ENCODE results near the gene CLEC4A.
"Not testable (repeated sequence)": the region's sequence is repeated elsewhere in the genome, so short reads cannot be mapped to it uniquely, and the experiment has no call there.

Gene CLEC4A

DNA sequence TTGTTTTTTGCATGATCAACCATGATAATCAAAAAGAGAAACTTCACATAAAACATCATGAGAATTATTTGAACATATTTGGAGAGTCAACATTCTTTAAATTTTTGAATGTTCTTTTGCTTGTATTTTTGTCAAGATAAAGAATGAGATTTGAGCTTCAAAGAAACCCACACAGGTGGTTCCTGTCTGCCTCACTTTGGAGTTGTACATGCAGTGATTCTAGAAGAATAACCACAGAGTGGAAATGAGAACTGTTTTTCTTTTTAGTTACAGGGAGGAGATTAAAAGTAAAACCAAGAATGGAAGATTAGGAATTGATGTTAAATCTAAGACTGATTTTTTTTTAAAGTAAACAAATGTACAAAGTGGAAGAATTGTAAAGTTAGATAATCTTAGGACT, 31.1 kb downstream of the CLEC4A start:
- intact Hi-C loops (cut with micrococcal nuclease): loop anchor here (2.0 kb wide), 1 partner anchor 26 kb away; no protein-coding TSS in a partner anchor
- H3K27me3 Mint-ChIP-seq: no peaks in the 10 kb centered on the region
- peak overlapping the region; percentile 98 for H3K27ac Mint-ChIP-seq
- peaks cover 4% of the 10 kb centered on the region for H3K9me3 Mint-ChIP-seq
- H3K36me3 Mint-ChIP-seq (ENCODE audit: low read depth): peaks cover 8% of the 10 kb centered on the region
- H3K4me3 Mint-ChIP-seq: no peak overlapping the region
- peaks cover 90% of the 10 kb centered on the region for H3K4me1 Mint-ChIP-seq (ENCODE audit: low read depth)

DNA sequence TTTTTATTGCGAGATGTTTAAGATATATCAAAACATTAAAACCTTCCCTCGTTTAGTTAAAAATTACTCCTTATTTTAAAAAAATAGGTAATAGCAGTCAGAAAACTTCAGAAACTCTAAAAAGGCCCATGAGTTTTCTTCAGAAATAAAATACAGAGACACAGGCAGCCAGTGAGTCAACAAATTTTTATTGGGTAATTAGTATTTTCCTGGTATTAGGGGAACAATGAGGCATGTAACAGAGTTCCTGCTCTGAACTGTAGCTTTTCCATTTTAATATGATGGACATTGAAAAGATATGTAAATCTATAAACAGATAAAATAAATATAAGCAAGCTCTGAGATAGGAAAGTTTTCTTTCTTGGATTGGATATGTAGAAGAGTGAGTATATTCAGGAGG, 33.0 kb downstream of the CLEC4A start:
- peak overlapping the region; percentile 98 for H3K27ac Mint-ChIP-seq
- H3K4me3 Mint-ChIP-seq: peak overlapping the region; percentile 55
- peaks cover 23% of the 10 kb centered on the region for H3K36me3 Mint-ChIP-seq (ENCODE audit: low read depth)
- peaks cover 94% of the 10 kb centered on the region for H3K4me1 Mint-ChIP-seq (ENCODE audit: low read depth)
- intact Hi-C loops (cut with micrococcal nuclease): loop anchor here (5.0 kb wide), 1 partner anchor 34 kb away; the partner anchor contains the start of gene CLEC4A
- H3K9me3 Mint-ChIP-seq: peaks cover 17% of the 10 kb centered on the region
- no peaks in the 10 kb centered on the region for H3K27me3 Mint-ChIP-seq

GRCh38 chr12:8156845-8157244, 33.4 kb downstream of the CLEC4A start, which contains the start of gene ZNF705A:
ZNF705A (plus strand) TSS chr12:8157015; CDS start chr12:8172626, 15,611 bp downstream.
- peaks cover 24% of the 10 kb centered on the region for H3K36me3 Mint-ChIP-seq (ENCODE audit: low read depth)
- intact Hi-C loops (cut with micrococcal nuclease): loop anchor here (5.0 kb wide), 1 partner anchor 35 kb away; the partner anchor contains the start of gene CLEC4A
- peaks cover 94% of the 10 kb centered on the region for H3K4me1 Mint-ChIP-seq (ENCODE audit: low read depth)
- peaks cover 17% of the 10 kb centered on the region for H3K9me3 Mint-ChIP-seq
- peak within 1 kb of the TSS; percentile 55 for H3K4me3 Mint-ChIP-seq
- peak within 1 kb of the TSS; percentile 98 for H3K27ac Mint-ChIP-seq
- no peaks in the 10 kb centered on the region for H3K27me3 Mint-ChIP-seq

DNA sequence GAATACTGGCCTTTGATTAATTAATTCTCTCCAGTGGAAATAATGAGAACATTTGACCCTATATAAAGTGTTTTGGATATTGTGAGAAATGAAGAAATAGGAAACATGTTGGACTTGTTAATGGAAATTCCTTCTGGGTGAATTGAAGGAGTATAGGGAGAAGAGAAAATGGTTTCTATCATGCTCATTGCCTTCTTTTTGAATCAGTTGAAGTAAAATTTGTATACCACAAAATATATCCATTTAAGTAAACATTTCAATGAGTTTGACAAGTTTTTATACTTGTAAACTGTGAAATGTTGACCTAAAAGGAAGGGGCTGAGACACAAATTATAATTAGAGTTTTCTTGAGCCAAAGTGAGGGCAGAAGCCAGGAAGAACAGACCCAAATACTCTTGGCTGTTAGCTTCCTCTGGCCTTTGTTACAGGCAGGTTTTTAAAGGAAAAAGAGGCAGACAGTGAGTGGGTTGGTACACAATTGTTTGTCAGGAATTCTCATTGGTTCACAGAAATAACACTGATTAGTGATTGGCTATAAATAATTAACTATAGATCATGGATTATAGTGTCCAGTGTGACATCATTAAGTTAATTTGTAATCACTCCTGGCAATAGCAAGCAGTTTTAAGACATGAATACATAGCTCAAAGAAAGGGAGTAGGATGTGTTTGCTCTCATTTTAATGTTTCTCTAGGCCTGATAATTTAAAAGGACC, 34.2 kb downstream of the CLEC4A start:
- intact Hi-C loops (cut with micrococcal nuclease): loop anchor here (5.0 kb wide), 1 partner anchor 35 kb away; the partner anchor contains the start of gene CLEC4A
- no peaks in the 10 kb centered on the region for H3K27me3 Mint-ChIP-seq

DNA sequence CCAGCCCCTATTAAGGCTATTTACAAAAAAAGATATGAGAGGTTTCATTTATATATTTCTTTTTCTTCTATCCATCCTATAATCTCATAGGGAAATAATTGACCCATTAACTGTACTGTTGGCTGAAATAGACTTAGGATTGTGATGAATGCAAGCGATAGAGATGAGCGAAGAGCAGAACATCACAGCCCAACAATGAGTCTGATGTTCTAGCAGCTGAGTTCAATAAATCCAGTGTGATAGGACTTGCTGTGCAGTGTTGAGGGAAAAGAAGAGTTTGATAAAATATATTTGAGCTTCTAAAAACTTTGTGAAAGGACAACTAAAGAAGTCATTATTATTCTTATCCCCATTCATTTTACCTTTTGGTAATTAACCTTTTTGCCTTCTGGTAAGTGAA, 49.5 kb downstream of the CLEC4A start:
- intact Hi-C loops (cut with micrococcal nuclease): not testable (repeated sequence)

More for the DNA sequence above, 34.2 kb downstream of the CLEC4A start:
- H3K27ac Mint-ChIP-seq: peak overlapping the region; percentile 98
- H3K36me3 Mint-ChIP-seq (ENCODE audit: low read depth): peaks cover 24% of the 10 kb centered on the region
- no peak overlapping the region for H3K4me3 Mint-ChIP-seq
- peaks cover 17% of the 10 kb centered on the region for H3K9me3 Mint-ChIP-seq
- H3K4me1 Mint-ChIP-seq (ENCODE audit: low read depth): peaks cover 93% of the 10 kb centered on the region

DNA sequence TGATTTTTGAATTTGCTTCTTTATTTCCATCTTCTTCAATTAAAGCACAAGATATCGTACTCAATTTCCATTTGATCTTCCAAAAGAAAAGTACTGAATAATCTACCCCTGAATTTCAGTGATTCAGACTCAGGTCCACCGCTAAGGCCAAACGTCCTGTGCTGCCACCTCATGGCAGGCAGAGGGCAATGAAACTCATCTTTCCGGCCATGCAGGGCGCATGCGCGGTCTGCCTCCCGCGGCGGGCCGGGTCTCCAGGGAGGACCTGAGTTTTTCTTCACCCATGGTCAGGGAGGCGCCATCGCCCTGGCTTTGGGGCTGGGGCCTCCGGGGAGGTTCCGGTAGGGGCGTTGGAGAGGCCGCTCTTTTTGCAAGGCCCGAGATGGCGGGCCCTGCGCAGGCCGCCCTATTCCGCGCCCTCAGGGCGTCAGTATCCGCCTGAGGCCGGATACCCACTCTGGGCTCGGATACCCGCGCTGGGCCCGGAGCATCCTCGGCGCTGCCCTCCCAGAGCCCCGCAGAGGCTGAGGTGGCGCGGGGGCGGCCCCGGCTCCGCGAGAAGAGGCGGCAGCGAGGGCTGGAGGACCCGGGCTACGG, 56.7 kb downstream of the CLEC4A start:
- Mint-ChIP-seq H3K27ac (peak overlapping the region; percentile 86), H3K4me3 (peak overlapping the region; percentile 82), H3K4me1 (ENCODE audit: low read depth) (peaks cover 12% of the 10 kb centered on the region)
- not testable (repeated sequence) for H3K36me3 Mint-ChIP-seq (ENCODE audit: low read depth); H3K9me3 Mint-ChIP-seq; H3K27me3 Mint-ChIP-seq
- intact Hi-C loops (cut with micrococcal nuclease): loop anchor here (2.0 kb wide), 1 partner anchor 25 kb away; no protein-coding TSS in a partner anchor

More for the DNA sequence above, 49.5 kb downstream of the CLEC4A start:
- not testable (repeated sequence) for H3K4me1 Mint-ChIP-seq (ENCODE audit: low read depth); H3K9me3 Mint-ChIP-seq; H3K36me3 Mint-ChIP-seq (ENCODE audit: low read depth); H3K27me3 Mint-ChIP-seq; H3K4me3 Mint-ChIP-seq; H3K27ac Mint-ChIP-seq

DNA sequence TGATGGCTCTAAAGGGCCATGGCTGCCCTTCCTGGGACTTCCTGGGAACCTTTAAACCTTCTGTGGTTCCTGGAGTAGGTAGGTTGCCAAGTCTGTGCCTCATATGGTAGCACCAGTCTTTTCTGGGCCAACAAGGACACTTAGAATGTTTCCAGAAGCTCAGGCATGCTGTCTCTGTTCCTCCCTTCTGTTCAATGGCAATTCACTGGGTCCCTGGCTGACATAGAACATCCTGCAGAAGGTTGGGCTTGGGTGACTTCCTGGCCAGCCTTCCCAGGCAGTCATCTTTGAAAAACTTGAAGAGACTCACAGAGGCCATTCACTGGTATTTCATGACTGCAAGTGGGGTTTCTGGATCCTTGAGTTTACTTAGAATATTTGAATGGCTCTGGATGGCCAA, 57.9 kb downstream of the CLEC4A start:
- not testable (repeated sequence) for H3K27ac Mint-ChIP-seq; H3K36me3 Mint-ChIP-seq (ENCODE audit: low read depth); H3K4me3 Mint-ChIP-seq; H3K27me3 Mint-ChIP-seq; H3K9me3 Mint-ChIP-seq
- H3K4me1 Mint-ChIP-seq (ENCODE audit: low read depth): peaks cover 12% of the 10 kb centered on the region
- intact Hi-C loops (cut with micrococcal nuclease): loop anchor here (2.0 kb wide), 1 partner anchor 26 kb away; no protein-coding TSS in a partner anchor

GRCh38 chr12:8182923-8183322, 59.5 kb downstream of the CLEC4A start:
- H3K4me3 Mint-ChIP-seq; H3K36me3 Mint-ChIP-seq (ENCODE audit: low read depth); intact Hi-C loops (cut with micrococcal nuclease); H3K9me3 Mint-ChIP-seq; H3K27ac Mint-ChIP-seq; H3K27me3 Mint-ChIP-seq: not testable (repeated sequence)
- H3K4me1 Mint-ChIP-seq (ENCODE audit: low read depth): peaks cover 12% of the 10 kb centered on the region

- H3K9me3 Mint-ChIP-seq; H3K36me3 Mint-ChIP-seq (ENCODE audit: low read depth); intact Hi-C loops (cut with micrococcal nuclease); H3K27me3 Mint-ChIP-seq; H3K4me3 Mint-ChIP-seq; H3K27ac Mint-ChIP-seq: not testable (repeated sequence)
- H3K4me1 Mint-ChIP-seq (ENCODE audit: low read depth): peaks cover 12% of the 10 kb centered on the region
Observed at GRCh38 chr12:8183346-8183745, 59.9 kb downstream of the CLEC4A start.

DNA sequence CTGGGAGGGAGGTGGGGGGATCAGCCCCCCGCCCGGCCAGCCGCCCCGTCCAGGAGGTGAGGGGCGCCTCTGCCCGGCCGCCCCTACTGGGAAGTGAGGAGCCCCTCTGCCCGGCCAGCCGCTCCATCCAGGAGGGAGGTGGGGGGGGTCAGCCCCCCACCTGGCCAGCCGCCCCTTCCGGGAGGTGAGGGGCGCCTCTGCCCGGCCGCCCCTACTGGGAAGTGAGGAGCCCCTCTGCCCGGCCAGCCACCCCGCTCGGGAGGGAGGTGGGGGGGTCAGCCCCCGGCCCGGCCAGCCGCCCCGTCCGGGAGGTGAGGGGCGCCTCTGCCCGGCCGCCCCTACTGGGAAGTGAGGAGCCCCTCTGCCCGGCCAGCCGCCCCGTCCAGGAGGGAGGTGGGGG, 60.8 kb downstream of the CLEC4A start:
- peaks cover 19% of the 10 kb centered on the region for H3K4me1 Mint-ChIP-seq (ENCODE audit: low read depth)
- H3K36me3 Mint-ChIP-seq (ENCODE audit: low read depth); H3K27ac Mint-ChIP-seq; intact Hi-C loops (cut with micrococcal nuclease); H3K4me3 Mint-ChIP-seq; H3K27me3 Mint-ChIP-seq; H3K9me3 Mint-ChIP-seq: not testable (repeated sequence)

DNA sequence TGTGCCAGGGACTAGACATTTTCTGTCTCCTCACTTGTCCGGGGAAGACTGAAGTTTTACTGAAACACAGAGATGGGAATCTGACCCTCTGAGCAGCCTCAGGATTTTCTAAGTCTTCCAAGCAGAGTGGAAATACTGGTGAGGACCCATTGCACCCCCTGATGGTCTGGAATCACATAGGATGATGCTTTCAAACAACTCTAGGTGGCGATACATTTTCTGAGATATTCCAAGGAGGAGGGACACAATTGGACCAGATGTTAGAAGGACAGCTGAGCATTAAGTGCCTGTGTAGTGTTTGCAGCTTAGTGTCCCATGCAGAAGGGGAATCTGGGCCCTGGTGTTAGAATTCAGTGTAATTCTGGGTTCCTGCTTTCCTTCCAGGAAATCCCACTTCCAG, 64.7 kb downstream of the CLEC4A start:
- H3K4me1 Mint-ChIP-seq (ENCODE audit: low read depth); H3K27ac Mint-ChIP-seq; intact Hi-C loops (cut with micrococcal nuclease); H3K27me3 Mint-ChIP-seq; H3K9me3 Mint-ChIP-seq; H3K36me3 Mint-ChIP-seq (ENCODE audit: low read depth); H3K4me3 Mint-ChIP-seq: not testable (repeated sequence)

Measured in dendritic cell treated with granulocyte-macrophage colony-stimulating factor and Interleukin-4, amounts not matched to agents 40 ng/mL and 50 ng/mL, for 4 days (primary cell).